Erythroblast (primary cell): ENCODE results near the gene THEM4.

Source experiments
- GATA1 ChIP-seq: IDR thresholded peaks from 2 replicates; pipeline ENCODE4 v1.6.1; 2011; ENCODE audit warnings: low read depth, mild to moderate bottlenecking, control low read depth, low read length, moderate library complexity
- POLR2A ChIP-seq: IDR thresholded peaks from 2 replicates; pipeline ENCODE4 v1.6.1; 2011; ENCODE audit warnings: mild to moderate bottlenecking, low read length

- no peak for TF ChIP-seq POLR2A
- no peak for TF ChIP-seq GATA1
Measured at GRCh38 chr1:151871284-151872030, 37.9 kb downstream of the THEM4 start.
